Pons (tissue), 1 donor: ENCODE results near the gene TIGD4.

ENCODE experiments used
- DNase-seq: peaks from one replicate; pipeline ENCODE4 v3.0.0-alpha.2; 2016; ENCODE audit warnings: low spot score

Gene TIGD4

DNA sequence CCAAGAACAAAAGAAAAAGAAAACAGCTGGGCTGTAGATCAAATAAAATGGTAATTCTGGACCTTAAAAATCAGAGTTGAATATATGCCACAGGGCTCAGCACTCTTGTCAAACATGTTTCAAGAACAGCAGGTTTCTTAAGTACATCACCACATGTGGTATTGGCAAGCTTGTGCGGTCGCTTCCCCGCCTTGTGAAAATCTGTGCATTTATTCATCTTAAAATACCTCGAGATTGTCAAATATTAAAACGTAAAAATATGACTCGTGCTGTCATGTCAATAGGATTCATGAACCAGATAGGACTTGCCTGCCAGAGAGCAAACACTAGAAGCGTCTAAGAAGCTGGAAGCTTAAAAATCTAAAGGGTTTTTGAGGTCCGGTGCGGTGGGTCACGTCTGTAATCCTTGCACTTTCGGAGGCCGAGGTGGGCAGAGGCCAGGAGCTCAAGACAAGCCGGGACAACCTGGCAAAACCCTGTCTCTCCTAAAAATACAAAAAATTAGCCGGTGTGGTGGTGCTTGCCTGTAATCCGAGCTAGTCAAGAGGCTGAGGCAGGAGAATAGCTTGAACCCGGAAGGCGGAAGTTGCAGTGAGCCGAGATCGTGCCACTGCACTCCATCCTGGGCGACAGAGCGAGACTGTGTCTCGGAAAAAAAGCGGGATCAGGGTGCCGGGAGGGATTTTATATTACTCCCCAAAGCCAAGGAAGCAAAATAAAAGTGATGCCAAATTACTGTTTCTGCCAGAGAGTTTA, 59.6 kb downstream of the TIGD4 start:
- no peak for DNase-seq
